PC-9 (cell line): ENCODE data around the gene STK32B. TPM values are rescaled to one million over a fixed set of nuclear protein-coding genes. Genes with fewer than 3 reads are reported as not detected.

Source experiments
- BruUV-seq: library from RNA; stranded (reverse); fragments of 400-500 nt; replicated peaks from 2 replicates; lab custom pipeline; 2021; lab: Mats Ljungman, UMichigan
- CTCF ChIA-PET: fragments of 300-600 bp; sonication (Branson Sonifier 250); formaldehyde crosslinking; loops from one replicate; lab custom pipeline; 2022; ENCODE audit warnings: antibody characterized with exemption; lab: Charles Lee
- POLR2A ChIA-PET: fragments of 300-600 bp; sonication (Branson Sonifier 250); formaldehyde crosslinking; loops from one replicate; lab custom pipeline; 2022; ENCODE audit warnings: antibody characterized with exemption; ENCODE audit not compliant: unreplicated experiment; lab: Charles Lee
- DNase-seq, 2 experiments: peaks; one replicate each; pipeline versions ENCODE4 v3.0.0 to v3.0.0-alpha.2; 2015 to 2022; ENCODE audit warnings: mixed read lengths in 1 of 2
- H2AFZ ChIP-seq: fragments of 200-600 bp; sonication (generic); 2 replicates; pipeline ENCODE4 v1.8.1; 2017; ENCODE audit warnings: antibody characterized with exemption
- H3F3A ChIP-seq: fragments of 200-600 bp; sonication (generic); 2 replicates; pipeline ENCODE4 v1.8.1; 2017; ENCODE audit warnings: antibody characterized with exemption, mild to moderate bottlenecking, low read depth; ENCODE audit not compliant: insufficient read depth
- H3K27ac ChIP-seq: fragments of 200-600 bp; sonication (generic); 2 replicates; pipeline ENCODE4 v1.6.1; 2016; ENCODE audit warnings: mixed run types
- H3K27me3 ChIP-seq: fragments of 200-600 bp; sonication (generic); 2 replicates; pipeline ENCODE4 v1.6.1; 2016; ENCODE audit warnings: low read depth, mixed run types; ENCODE audit not compliant: insufficient read depth
- H3K36me3 ChIP-seq: fragments of 200-600 bp; sonication (generic); 2 replicates; pipeline ENCODE4 v1.6.1; 2016; ENCODE audit warnings: low read depth, mixed run types
- H3K4me1 ChIP-seq: fragments of 200-600 bp; sonication (generic); replicated peaks from 2 replicates; pipeline ENCODE4 v1.6.1; 2016; ENCODE audit warnings: mixed run types; ENCODE audit not compliant: insufficient read depth
- H3K4me2 ChIP-seq: fragments of 200-600 bp; sonication (generic); 2 replicates; pipeline ENCODE4 v1.6.1; 2017; ENCODE audit warnings: mixed run types
- H3K4me3 ChIP-seq: fragments of 200-600 bp; sonication (generic); 2 replicates; pipeline ENCODE4 v1.6.1; 2016; ENCODE audit warnings: mixed run types
- H3K79me2 ChIP-seq: fragments of 200-600 bp; sonication (generic); 2 replicates; pipeline ENCODE4 v1.6.1; 2017; ENCODE audit warnings: low read depth, mixed run types
- H3K9me2 ChIP-seq: fragments of 200-600 bp; sonication (generic); 2 replicates; pipeline ENCODE4 v1.8.1; 2017; ENCODE audit warnings: mild to moderate bottlenecking; ENCODE audit not compliant: insufficient read depth
- H3K9me3 ChIP-seq: fragments of 200-600 bp; sonication (generic); 2 replicates; pipeline ENCODE4 v1.8.1; 2016; ENCODE audit warnings: low read depth; ENCODE audit not compliant: insufficient read depth
- H4K20me1 ChIP-seq: fragments of 200-600 bp; sonication (generic); 2 replicates; pipeline ENCODE4 v1.8.1; 2017; ENCODE audit not compliant: insufficient read depth
- EZH2 ChIP-seq: fragments of 200-600 bp; sonication (generic); IDR thresholded peaks from 2 replicates; pipeline ENCODE4 v1.8.0; 2017; ENCODE audit warnings: antibody characterized with exemption, low read depth
- intact Hi-C: fragments of 100-400 bp; cut with micrococcal nuclease; formaldehyde crosslinking; loops from one replicate; pipeline ENCODE4 v1.10.0; 2022; ENCODE audit not compliant: unreplicated experiment
- total RNA-seq: library from RNA; stranded (reverse); gene quantifications from 2 replicates; pipeline ENCODE4 v1.2.3, GENCODE V29; 2021
- TF ChIP-seq, protein P1 (sequence below): fragments of 200-600 bp; sonication (generic); conservative IDR thresholded peaks from 2 replicates; pipeline ENCODE4 v1.6.1; 2017; ENCODE audit warnings: mixed run types, antibody characterized with exemption, mild to moderate bottlenecking, moderate library complexity

The STK32B gene
- total RNA-seq, 1 experiment from 2014 or later = not detected

DNA sequence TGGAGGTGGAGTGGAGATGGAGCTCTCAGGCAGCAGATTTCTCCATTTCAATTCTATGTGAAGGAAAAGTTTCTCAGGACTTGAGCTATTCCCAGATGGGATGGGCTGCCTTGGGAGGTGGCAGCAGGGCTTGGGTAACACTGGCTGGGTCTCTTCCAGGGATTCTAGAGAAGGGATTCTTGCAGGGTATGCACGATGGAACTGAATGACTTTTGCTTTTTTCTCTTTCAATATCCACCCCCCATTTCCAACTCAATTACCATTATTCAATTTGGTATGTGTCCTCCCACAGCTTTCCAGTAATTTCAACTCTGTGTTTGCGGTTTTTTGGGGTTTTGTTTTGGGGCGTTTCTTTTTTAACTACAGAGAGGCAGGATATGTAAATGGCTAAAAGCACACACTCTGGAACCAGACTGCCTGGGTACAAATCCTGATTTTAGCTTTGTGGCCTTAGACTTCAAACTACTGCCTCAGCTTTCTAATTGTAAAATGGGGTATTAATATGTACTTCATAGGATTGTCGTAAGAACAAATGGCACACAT is 428.3 kb downstream of the STK32B start:
- H3F3A ChIP-seq = no peaks in the 10 kb centered on the region
- ChIA-PET POLR2A (no interaction called here), CTCF (no interaction called here)
- TF ChIP-seq, protein P1, sequence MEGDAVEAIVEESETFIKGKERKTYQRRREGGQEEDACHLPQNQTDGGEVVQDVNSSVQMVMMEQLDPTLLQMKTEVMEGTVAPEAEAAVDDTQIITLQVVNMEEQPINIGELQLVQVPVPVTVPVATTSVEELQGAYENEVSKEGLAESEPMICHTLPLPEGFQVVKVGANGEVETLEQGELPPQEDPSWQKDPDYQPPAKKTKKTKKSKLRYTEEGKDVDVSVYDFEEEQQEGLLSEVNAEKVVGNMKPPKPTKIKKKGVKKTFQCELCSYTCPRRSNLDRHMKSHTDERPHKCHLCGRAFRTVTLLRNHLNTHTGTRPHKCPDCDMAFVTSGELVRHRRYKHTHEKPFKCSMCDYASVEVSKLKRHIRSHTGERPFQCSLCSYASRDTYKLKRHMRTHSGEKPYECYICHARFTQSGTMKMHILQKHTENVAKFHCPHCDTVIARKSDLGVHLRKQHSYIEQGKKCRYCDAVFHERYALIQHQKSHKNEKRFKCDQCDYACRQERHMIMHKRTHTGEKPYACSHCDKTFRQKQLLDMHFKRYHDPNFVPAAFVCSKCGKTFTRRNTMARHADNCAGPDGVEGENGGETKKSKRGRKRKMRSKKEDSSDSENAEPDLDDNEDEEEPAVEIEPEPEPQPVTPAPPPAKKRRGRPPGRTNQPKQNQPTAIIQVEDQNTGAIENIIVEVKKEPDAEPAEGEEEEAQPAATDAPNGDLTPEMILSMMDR = no peak
- no peak for DNase-seq
- H3K4me3 ChIP-seq = no peak overlapping the region
- no peaks in the 10 kb centered on the region for H3K79me2 ChIP-seq
- no peak overlapping the region for H3K27ac ChIP-seq
- no peaks in the 10 kb centered on the region for H3K9me3 ChIP-seq
- no peak overlapping the region for H3K4me2 ChIP-seq
- H3K36me3 ChIP-seq = no peaks in the 10 kb centered on the region
- no peaks in the 10 kb centered on the region for H3K4me1 ChIP-seq
- BruUV-seq = no TSS peak
- intact Hi-C loops = no loop called here
- H3K27me3 ChIP-seq = no peaks in the 10 kb centered on the region; the same call in 1 of the 2 replicates
- H4K20me1 ChIP-seq = no peaks in the 10 kb centered on the region
- H3K9me2 ChIP-seq = no peaks in the 10 kb centered on the region
- no peak overlapping the region for H2AFZ ChIP-seq

DNA sequence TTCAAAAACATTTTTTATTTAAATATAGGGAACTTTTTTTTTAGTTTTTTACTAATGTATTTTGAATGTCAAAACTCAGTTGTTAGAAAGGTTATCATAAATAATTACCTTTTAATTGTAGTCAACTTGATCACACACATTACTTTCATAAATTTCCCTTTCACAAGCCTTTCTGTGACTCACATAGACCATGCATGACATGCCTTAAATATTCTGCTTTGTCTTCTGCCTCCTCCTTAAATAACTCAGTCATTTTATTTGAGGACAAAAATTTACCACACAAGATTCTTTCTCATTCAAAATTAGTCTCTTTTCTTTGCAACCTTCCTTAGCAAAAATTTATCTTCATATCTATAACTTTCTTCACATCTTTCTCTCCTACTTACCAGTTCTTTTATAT is 437.1 kb downstream of the STK32B start:
- no peak for DNase-seq
- TF ChIP-seq EZH2 = no peak
- TF ChIP-seq, protein P1 = no peak
- CTCF ChIA-PET = no interaction called here

DNA sequence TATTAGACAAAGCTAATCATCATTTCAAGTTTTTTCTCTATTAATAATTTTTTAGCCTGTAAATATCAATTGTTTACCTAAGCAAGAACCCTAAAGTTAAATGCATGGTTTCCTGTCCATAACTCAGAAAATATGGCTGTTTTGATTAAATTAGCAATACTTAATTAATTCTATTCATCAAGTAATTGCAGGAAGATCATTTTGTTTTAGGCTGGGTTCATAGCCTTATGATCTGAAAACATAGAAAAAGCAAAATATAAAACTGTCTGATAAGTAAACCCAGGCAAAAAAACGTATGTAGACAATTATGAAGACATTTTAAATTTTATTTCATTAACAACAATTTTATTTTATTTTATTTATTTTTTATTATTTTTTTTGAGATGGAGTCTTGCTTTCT is 438.0 kb downstream of the STK32B start:
- no TSS peak for BruUV-seq
- no peaks in the 10 kb centered on the region for H4K20me1 ChIP-seq
- intact Hi-C loops = no loop called here
- no peak for DNase-seq
- H3K36me3 ChIP-seq = no peaks in the 10 kb centered on the region
- H3K4me3 ChIP-seq = no peak overlapping the region
- H3K4me2 ChIP-seq = no peak overlapping the region
- no peak overlapping the region for H2AFZ ChIP-seq
- H3K9me2 ChIP-seq = no peaks in the 10 kb centered on the region
- CTCF ChIA-PET = no interaction called here
- H3K9me3 ChIP-seq = no peaks in the 10 kb centered on the region
- H3K27ac ChIP-seq = no peak overlapping the region
- H3K4me1 ChIP-seq = no peaks in the 10 kb centered on the region
- POLR2A ChIA-PET = no interaction called here
- H3F3A ChIP-seq = no peaks in the 10 kb centered on the region
- no peaks in the 10 kb centered on the region for H3K79me2 ChIP-seq
- no peak for TF ChIP-seq EZH2
- TF ChIP-seq, protein P1 = no peak
- H3K27me3 ChIP-seq = no peaks in the 10 kb centered on the region

More for the DNA sequence above, 437.1 kb downstream of the STK32B start:
- Histone ChIP-seq H4K20me1 (no peaks in the 10 kb centered on the region), H3K36me3 (no peaks in the 10 kb centered on the region), H3K79me2 (no peaks in the 10 kb centered on the region), H3F3A (no peaks in the 10 kb centered on the region), H3K4me1 (no peaks in the 10 kb centered on the region), H3K27ac (no peak overlapping the region), H2AFZ (no peak overlapping the region), H3K4me2 (no peak overlapping the region), H3K9me3 (no peaks in the 10 kb centered on the region), H3K4me3 (no peak overlapping the region), H3K9me2 (no peaks in the 10 kb centered on the region), H3K27me3 (no peaks in the 10 kb centered on the region)
- no TSS peak for BruUV-seq
- POLR2A ChIA-PET = no interaction called here
- intact Hi-C loops = no loop called here
